RWPE2 (cell line): ENCODE measurements around the gene DOCK9.

Experiments used
- ATAC-seq: fragments of 200-7000 bp; cut with Tn5 transposase; 3 replicates; pipeline ENCODE4 v1.9.1; 2021; ENCODE audit warnings: low read depth
- DNase-seq: peaks from one replicate; pipeline ENCODE4 v3.0.0-alpha.2; 2020; ENCODE audit warnings: low spot score
- H3K27ac ChIP-seq: fragments of 450-650 bp; 2 replicates; pipeline ENCODE4 v1.5.1; 2017; ENCODE audit warnings: mild to moderate bottlenecking; ENCODE audit not compliant: poor library complexity, severe bottlenecking
- H3K27me3 ChIP-seq: fragments of 250-450 bp; sonication (Bioruptor Pico); 2 replicates; pipeline ENCODE4 v1.5.1; 2021; ENCODE audit warnings: mild to moderate bottlenecking, moderate library complexity; ENCODE audit not compliant: insufficient read depth, poor library complexity, severe bottlenecking
- H3K36me3 ChIP-seq: fragments of 250-450 bp; sonication (Bioruptor Pico); 2 replicates; pipeline ENCODE4 v1.5.1; 2020; ENCODE audit warnings: low read depth, mild to moderate bottlenecking, moderate library complexity
- H3K4me1 ChIP-seq: fragments of 250-450 bp; sonication (Bioruptor Pico); 2 replicates; pipeline ENCODE4 v1.5.1; 2021; ENCODE audit warnings: mild to moderate bottlenecking, moderate library complexity; ENCODE audit not compliant: insufficient read depth, poor library complexity, severe bottlenecking
- H3K4me3 ChIP-seq: fragments of 250-450 bp; sonication (Bioruptor Pico); 2 replicates; pipeline ENCODE4 v1.5.1; 2021; ENCODE audit warnings: mild to moderate bottlenecking, moderate library complexity; ENCODE audit not compliant: severe bottlenecking
- H3K9me3 ChIP-seq: fragments of 250-450 bp; sonication (Bioruptor Pico); 2 replicates; pipeline ENCODE4 v1.5.1; 2021; ENCODE audit warnings: mild to moderate bottlenecking, moderate library complexity; ENCODE audit not compliant: severe bottlenecking
- CTCF ChIP-seq: fragments of 450-650 bp; IDR thresholded peaks from one replicate; pipeline ENCODE4 v1.5.1; 2017; ENCODE audit warnings: mild to moderate bottlenecking, moderate library complexity; ENCODE audit not compliant: poor library complexity, severe bottlenecking

The DOCK9 gene

DNA sequence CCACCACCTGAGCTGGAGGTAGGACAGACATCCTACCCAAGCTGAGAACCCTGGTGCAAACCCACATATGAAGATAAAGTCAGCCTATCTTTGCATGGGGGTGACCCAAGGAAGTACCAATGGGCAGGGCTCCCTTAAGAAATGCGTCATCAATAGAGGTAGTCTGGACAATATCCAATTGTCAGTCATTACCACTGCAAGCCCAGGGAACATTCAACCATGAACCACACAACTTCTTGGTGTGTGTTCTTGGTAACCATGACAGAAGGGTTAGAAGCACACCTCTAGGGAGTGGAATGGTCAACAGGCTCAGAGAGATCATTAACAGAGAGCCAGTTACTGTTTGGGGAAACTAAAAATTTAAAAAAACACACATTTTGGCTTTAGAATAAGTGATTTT lies 34.7 kb upstream of the DOCK9 start:
- no peaks in the 10 kb centered on the region for H3K9me3 ChIP-seq
- TF ChIP-seq CTCF, result no peak
- peaks cover 20% of the 10 kb centered on the region for H3K4me1 ChIP-seq
- ATAC-seq (no peak), DNase-seq (no peak)
- H3K4me3 ChIP-seq, result no peak overlapping the region
- H3K27me3 ChIP-seq, result no peaks in the 10 kb centered on the region
- H3K36me3 ChIP-seq, result no peaks in the 10 kb centered on the region
- no peak overlapping the region for H3K27ac ChIP-seq

DNA sequence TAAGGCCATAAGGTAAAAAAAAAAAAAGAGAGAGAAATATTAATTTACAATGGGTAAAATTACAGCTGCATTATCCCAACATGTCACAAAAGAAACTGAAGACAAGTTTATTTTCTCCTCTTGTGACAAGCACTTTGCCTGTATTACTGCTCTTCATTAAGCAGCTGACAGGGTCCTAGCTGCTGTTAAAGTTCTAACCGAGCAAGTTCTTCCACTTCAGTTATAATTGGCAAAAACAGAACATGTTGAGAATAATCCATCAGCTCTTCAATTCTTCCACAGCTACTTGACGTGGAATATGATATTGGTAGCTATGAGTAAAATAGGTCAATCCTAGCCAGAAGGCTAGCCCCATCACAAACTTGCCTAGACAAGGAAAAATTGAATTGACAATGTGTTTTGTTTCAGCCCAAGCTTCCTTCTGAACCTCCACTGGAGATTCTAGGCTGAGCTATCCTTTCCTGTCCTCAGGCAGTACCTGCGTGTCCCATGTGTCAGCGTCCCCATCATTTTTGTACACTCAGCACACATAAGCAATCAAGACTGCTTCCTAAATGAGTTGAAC lies 32.2 kb upstream of the DOCK9 start:
- H3K27me3 ChIP-seq, result no peaks in the 10 kb centered on the region
- ATAC-seq, result peak; percentile 71
- DNase-seq, result no peak
- TF ChIP-seq CTCF, result no peak
- H3K36me3 ChIP-seq, result no peaks in the 10 kb centered on the region
- peak overlapping the region; percentile 47 for H3K27ac ChIP-seq
- peaks cover 27% of the 10 kb centered on the region for H3K4me1 ChIP-seq
- no peak overlapping the region for H3K4me3 ChIP-seq
- H3K9me3 ChIP-seq, result no peaks in the 10 kb centered on the region

GRCh38 chr13:99008577-99008976 lies 30.7 kb upstream of the DOCK9 start:
- Histone ChIP-seq H3K27me3 (no peaks in the 10 kb centered on the region), H3K9me3 (no peaks in the 10 kb centered on the region), H3K4me3 (no peak overlapping the region), H3K36me3 (no peaks in the 10 kb centered on the region), H3K4me1 (peaks cover 32% of the 10 kb centered on the region), H3K27ac (peak overlapping the region; percentile 47)
- DNase-seq (no peak), ATAC-seq (no peak)
- no peak for TF ChIP-seq CTCF

DNA sequence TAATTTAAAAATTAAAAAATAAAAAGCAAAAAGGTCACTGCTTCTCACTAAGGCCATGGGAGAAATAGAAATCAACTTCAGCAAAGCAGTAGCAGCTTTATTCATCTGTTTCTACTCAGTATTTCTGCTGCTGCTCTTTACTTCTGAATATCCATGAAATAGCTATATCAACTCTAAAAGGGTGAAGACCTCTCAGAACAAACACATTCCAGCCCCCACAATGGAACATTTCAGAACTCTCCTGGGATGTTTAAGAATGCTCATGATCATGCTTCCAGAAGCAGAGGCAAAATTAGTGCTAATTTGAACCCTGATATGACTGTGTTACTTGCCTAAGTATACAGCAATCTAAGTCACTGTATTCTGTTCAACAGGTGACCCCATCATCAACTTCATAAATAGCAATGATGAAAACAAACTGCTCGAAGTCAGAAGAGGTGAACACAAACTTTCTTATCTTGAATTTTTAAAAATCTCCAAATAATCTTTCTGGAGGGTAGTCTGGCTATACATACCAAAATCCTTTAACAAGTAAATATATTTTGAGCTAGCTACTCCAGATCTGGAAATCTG lies 29.6 kb upstream of the DOCK9 start:
- ATAC-seq (no peak), DNase-seq (no peak)
- H3K27ac ChIP-seq, result no peak overlapping the region
- no peaks in the 10 kb centered on the region for H3K27me3 ChIP-seq
- TF ChIP-seq CTCF, result no peak
- H3K4me1 ChIP-seq, result peaks cover 32% of the 10 kb centered on the region
- H3K9me3 ChIP-seq, result no peaks in the 10 kb centered on the region
- H3K36me3 ChIP-seq, result no peaks in the 10 kb centered on the region
- no peak overlapping the region for H3K4me3 ChIP-seq

DNA sequence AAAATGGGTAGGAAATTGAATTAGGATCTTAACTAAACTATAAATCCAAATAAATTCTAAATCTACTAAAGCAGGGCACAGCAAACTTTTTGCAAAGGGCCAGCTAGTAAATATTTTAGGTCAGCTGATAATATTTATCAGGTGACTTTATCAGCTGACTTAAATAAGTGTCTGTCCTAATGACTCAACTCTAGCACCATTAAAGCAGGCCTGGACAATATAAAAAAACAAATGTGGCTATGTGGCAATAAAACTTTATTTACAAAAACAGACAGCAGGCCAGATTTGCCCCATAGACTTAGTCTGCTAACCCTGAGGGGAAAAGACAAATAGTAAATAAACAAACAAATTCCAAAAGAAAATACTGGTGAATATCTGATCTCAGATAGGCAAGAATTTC lies 27.7 kb upstream of the DOCK9 start:
- no peak for ATAC-seq
- no peak for TF ChIP-seq CTCF
- Histone ChIP-seq H3K4me1 (peaks cover 25% of the 10 kb centered on the region), H3K36me3 (no peaks in the 10 kb centered on the region), H3K4me3 (no peak overlapping the region), H3K9me3 (no peaks in the 10 kb centered on the region), H3K27ac (no peak overlapping the region), H3K27me3 (no peaks in the 10 kb centered on the region)
- DNase-seq, result no peak
